Upper lobe of right lung (tissue), 1 donor: Measurements from ENCODE around the gene LCK. TPM values are rescaled to one million over a fixed set of nuclear protein-coding genes. Genes with fewer than 3 reads are reported as not detected.
A peak's percentile ranks its signal among the peaks of the same experiment; 100 is the strongest.
"Not testable (repeated sequence)": the region's sequence is repeated elsewhere in the genome, so short reads cannot be mapped to it uniquely, and the experiment has no call there.

Source experiments
- ATAC-seq: fragments of 200-7000 bp; cut with Tn5 transposase; one replicate; pipeline ENCODE4 v1.9.1; 2020; ENCODE audit warnings: mild to moderate bottlenecking, moderate library complexity
- DNase-seq: peaks from one replicate; pipeline ENCODE4 v3.0.0-alpha.2; 2020
- H3K27ac ChIP-seq: fragments of 200-600 bp; one replicate; pipeline ENCODE4 v1.8.0; 2022
- H3K27me3 ChIP-seq: fragments of 200-600 bp; one replicate; pipeline ENCODE4 v1.8.0; 2022; ENCODE audit warnings: mild to moderate bottlenecking
- H3K36me3 ChIP-seq: fragments of 200-600 bp; one replicate; pipeline ENCODE4 v1.8.0; 2022
- H3K4me1 ChIP-seq: fragments of 200-600 bp; one replicate; pipeline ENCODE4 v1.8.0; 2022
- H3K4me3 ChIP-seq: fragments of 200-600 bp; one replicate; pipeline ENCODE4 v1.8.0; 2022; ENCODE audit warnings: mild to moderate bottlenecking
- H3K9me3 ChIP-seq: fragments of 200-600 bp; one replicate; pipeline ENCODE4 v1.8.0; 2022
- CTCF ChIP-seq: fragments of 200-600 bp; IDR thresholded peaks from one replicate; pipeline ENCODE4 v1.8.0; 2022; ENCODE audit warnings: antibody characterized with exemption
- intact Hi-C: fragments of 100-400 bp; cut with DNase I; formaldehyde crosslinking; loops from one replicate; pipeline ENCODE4 v1.11.0; 2022
- total RNA-seq: library from RNA; stranded (reverse); fragmentation: NEBNext Ultra II Directional; extraction: Animal tissue kit (Norgen Biotek cat#: 25700); gene quantifications from one replicate; pipeline ENCODE4 v1.2.1, GENCODE V29; 2021
- donor health status: DM: no; HTN: yes; CAD: no; lungs with severe emphysema.

The LCK gene
- total RNA-seq, 1 donor from 2014 or later = 8.3 TPM

GRCh38 chr1:32249831-32250525 is 1.1 kb upstream of the LCK start:
- Histone ChIP-seq H3K27me3 (no peaks in the 10 kb centered on the region), H3K9me3 (no peaks in the 10 kb centered on the region), H3K4me1 (peaks cover 45% of the 10 kb centered on the region), H3K4me3 (no peak overlapping the region), H3K27ac (peak overlapping the region; percentile 75), H3K36me3 (no peaks in the 10 kb centered on the region)
- no peak for TF ChIP-seq CTCF
- intact Hi-C loops = loop anchor here (10.0 kb wide), 1 partner anchor 45 kb away; the partner anchor contains the start of gene HDAC1
- no peak for DNase-seq
- peak; percentile 41 for ATAC-seq

DNA sequence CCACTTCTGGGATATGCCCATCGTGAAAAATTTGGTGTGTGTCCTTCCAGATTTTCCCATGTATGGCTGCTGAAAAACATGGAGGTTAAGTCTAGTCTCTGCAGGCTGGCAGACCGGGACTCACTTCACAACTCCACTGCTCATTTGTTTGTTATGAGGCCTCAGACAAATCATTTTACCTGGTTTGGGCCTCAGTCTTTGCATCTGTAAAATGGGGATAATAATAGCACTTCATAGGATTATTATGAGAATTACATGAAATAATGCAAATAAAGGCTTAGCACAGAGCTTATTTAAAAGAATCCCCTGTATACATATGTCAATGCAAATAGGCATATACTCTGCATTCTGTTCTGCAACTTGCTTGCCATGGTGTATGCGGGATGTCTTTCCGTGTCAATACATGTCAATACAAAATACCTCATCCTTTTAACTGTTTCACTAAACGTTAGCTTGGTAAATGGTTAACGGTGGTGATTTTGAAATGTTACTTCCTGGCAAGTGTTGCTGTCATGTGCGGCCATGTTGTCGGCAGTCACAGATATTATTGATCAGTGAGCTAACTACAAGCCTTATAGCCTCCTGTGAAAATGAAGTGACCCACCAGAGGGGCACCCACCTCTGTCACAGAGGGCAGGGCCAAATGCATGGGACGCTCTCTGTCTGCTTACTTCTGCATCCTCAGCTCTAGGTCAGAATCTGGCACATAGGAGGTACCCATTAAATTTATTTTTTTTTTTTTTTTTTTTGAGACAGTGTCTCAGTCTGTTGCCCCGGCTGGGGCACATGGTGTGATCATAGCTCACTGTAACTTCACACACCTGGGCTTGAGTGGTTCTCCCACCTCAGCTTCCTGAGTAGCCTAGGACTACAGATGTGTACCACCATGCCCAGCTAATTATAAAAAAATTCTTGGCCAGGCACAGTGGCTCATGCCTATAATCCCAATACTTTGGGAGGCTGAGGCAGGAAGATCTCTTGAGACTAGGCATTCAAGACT is 4.3 kb downstream of the LCK start:
- intact Hi-C loops = no loop called here
- H3K27ac ChIP-seq = no peak overlapping the region
- H3K4me3 ChIP-seq = no peak overlapping the region
- H3K27me3 ChIP-seq = no peaks in the 10 kb centered on the region
- no peaks in the 10 kb centered on the region for H3K9me3 ChIP-seq
- no peak for ATAC-seq
- DNase-seq = no peak
- peaks cover 18% of the 10 kb centered on the region for H3K4me1 ChIP-seq
- H3K36me3 ChIP-seq = no peaks in the 10 kb centered on the region
- TF ChIP-seq CTCF = no peak

- TF ChIP-seq CTCF = no peak
- Histone ChIP-seq H3K36me3 (no peaks in the 10 kb centered on the region), H3K4me3 (no peak overlapping the region), H3K4me1 (peaks cover 8% of the 10 kb centered on the region), H3K27ac (no peak overlapping the region), H3K9me3 (no peaks in the 10 kb centered on the region), H3K27me3 (no peaks in the 10 kb centered on the region)
- intact Hi-C loops = no loop called here
- ATAC-seq = no peak
- no peak for DNase-seq
Measured at GRCh38 chr1:32256473-32257226, 5.6 kb downstream of the LCK start.

GRCh38 chr1:32257227-32257508 is 6.1 kb downstream of the LCK start:
- intact Hi-C loops = no loop called here
- H3K9me3 ChIP-seq = no peaks in the 10 kb centered on the region
- H3K36me3 ChIP-seq = no peaks in the 10 kb centered on the region
- TF ChIP-seq CTCF = no peak
- no peaks in the 10 kb centered on the region for H3K27me3 ChIP-seq
- DNase-seq (no peak), ATAC-seq (no peak)
- H3K4me1 ChIP-seq = peaks cover 5% of the 10 kb centered on the region
- no peak overlapping the region for H3K4me3 ChIP-seq
- no peak overlapping the region for H3K27ac ChIP-seq

DNA sequence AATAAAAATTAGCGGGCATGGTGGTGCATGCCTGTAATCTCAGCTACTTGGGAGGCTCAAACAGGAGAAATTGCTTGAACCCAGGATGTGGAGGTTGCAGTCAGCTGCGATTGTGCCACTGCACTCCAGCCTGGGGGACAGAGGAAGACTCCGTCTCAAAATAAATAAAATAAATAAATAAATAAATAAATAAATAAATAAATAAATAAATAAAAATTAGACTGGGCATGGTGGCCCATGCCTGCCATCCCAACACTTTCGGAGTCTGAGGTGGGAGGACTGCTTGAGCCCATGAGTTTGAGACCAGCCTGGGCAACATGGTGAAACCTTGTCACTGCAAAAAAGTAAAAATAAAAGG is 12.2 kb downstream of the LCK start:
- DNase-seq, H3K4me3 ChIP-seq, intact Hi-C loops, H3K36me3 ChIP-seq, H3K4me1 ChIP-seq, H3K27ac ChIP-seq, H3K9me3 ChIP-seq, ATAC-seq, H3K27me3 ChIP-seq: not testable (repeated sequence)
